HS-5 (cell line): ENCODE data around the gene ADD1.

Source experiments
- DNase-seq: peaks from one replicate; pipeline ENCODE4 v3.0.0-alpha.2; 2012; ENCODE audit warnings: low read depth

ADD1 gene, protein sequence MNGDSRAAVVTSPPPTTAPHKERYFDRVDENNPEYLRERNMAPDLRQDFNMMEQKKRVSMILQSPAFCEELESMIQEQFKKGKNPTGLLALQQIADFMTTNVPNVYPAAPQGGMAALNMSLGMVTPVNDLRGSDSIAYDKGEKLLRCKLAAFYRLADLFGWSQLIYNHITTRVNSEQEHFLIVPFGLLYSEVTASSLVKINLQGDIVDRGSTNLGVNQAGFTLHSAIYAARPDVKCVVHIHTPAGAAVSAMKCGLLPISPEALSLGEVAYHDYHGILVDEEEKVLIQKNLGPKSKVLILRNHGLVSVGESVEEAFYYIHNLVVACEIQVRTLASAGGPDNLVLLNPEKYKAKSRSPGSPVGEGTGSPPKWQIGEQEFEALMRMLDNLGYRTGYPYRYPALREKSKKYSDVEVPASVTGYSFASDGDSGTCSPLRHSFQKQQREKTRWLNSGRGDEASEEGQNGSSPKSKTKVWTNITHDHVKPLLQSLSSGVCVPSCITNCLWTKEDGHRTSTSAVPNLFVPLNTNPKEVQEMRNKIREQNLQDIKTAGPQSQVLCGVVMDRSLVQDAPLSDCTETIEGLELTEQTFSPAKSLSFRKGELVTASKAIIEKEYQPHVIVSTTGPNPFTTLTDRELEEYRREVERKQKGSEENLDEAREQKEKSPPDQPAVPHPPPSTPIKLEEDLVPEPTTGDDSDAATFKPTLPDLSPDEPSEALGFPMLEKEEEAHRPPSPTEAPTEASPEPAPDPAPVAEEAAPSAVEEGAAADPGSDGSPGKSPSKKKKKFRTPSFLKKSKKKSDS

GRCh38 chr4:2843263-2843940 lies at the start of gene ADD1:
ADD1 (plus strand) TSS chr4:2843844; CDS start chr4:2875916, 32,072 bp downstream.
- peak; percentile 78 for DNase-seq

GRCh38 chr4:2794486-2795299 lies 49.0 kb upstream of the ADD1 start:
- no peak for DNase-seq

GRCh38 chr4:2795300-2795892 lies 48.2 kb upstream of the ADD1 start:
- no peak for DNase-seq

DNA sequence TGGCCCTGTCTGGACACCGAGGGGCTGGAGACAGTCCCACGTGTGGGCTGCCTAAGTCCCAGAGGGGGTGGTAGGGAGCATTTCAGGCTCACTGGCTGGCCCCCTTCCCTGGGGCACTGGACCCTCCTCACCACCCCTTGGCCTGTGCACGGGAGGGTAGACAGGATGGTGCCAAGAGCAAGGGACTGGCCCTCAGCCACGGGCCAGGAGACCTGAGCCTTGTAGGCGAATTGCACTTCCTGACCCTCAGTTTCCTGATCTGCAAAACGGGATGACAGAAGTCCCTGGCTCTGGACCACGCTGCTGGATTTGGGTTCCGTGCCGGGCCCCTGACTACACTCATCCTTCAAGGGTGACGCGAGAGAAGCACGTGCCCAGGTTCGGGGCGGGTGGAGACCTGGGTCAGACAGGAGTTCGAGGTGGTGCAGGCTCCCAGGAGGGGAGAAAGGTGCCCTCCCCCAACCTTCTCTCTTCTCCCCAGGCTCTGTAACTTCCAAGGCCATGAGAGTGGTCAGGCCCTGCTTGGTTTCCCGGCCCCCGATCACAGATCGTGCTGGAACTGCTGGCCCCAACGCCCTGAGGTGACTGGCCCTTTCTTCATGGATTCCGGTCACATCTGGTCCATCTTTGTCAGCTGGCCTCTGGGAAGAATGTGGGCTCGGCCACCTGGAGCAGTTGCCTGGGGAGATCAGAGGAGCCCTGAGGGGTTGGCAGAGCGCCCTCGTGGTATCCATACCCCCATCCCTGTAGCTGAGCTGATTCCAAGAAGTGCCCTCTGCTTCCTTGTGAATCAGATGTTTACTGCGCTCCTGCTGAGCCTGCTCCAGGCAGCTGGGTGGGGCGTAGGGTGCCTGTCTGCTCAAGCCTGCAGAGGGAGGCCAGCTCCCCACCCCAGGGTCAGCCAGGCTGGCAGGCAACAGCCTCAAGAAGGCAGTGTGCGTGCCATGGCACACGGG lies 47.5 kb upstream of the ADD1 start:
- DNase-seq, result peak; percentile 28

DNA sequence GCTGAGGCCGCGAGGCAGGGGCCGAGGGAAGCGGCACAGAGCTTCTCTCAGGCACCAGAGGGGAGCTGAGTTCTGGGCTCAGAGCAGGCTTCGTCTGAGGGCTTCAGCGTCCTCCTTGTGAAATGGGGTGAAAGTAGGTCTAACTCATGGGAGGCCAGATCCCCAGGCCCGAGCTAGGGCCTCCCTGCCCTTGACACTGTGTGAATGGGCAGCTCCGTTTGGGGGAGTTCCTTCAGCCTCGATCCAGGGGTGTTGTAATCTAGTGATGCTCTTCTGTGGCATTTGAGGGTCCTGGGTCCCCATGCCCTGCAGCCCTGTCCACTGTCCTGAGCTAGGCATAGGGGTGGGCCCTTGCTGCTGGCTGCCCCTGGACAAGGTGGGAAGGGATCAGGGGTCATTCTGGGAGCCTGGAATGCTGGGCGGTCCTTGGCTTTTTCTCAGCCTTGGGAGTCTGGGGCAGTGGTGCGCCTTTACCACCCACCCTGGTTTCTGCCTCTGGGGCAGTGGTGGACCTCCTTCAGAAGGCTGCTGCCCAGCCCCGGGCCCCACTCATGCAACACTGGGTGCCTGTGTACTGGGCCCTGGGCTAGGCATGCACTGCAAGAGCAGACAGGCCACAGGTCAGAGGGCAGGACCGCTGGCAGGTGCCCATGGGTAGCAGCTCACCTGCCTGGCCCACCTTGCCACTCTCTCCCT lies 46.6 kb upstream of the ADD1 start:
- DNase-seq, result no peak

GRCh38 chr4:2797545-2798305 lies 45.9 kb upstream of the ADD1 start:
- DNase-seq, result no peak

DNA sequence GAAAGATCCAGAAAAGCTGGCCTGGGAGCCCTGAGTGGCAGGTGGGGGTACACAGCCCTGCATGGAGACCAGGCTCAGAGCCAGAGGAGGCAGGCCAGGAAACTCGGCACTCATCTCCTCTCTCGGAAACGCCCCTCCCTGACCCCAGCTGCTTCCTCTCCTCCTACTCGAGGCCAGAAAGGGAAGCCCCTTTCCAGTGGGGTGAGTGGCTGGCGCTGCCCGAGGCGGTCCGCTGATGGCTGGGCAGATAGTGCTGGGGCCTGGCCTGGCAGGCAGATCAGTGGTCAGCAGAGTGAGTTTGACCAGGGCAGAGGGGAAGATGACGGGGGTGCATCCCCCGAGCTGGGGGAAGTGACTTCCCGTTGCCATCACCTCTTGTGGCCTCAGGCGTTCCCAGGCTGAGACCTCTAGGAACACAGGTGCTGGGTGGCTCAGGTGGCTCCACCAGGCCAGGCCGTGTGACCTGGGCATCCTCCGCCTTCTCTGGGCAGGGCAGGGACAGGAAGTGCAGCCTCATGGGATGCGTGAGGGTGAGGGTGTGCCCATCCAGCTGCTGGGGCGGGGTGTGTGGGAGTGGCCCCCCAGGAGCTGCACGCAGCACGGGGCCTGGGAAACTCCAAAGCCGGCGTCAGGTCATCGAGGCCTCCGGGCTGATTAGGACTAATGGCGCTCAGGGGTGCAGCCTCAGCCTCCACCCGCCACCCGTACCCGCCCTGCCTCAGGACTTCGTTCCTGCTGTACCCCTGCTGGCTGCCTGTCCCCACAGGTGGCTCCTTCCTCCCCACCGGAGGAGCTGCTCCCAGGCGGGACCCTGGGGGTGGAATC lies 45.0 kb upstream of the ADD1 start:
- DNase-seq, result no peak

DNA sequence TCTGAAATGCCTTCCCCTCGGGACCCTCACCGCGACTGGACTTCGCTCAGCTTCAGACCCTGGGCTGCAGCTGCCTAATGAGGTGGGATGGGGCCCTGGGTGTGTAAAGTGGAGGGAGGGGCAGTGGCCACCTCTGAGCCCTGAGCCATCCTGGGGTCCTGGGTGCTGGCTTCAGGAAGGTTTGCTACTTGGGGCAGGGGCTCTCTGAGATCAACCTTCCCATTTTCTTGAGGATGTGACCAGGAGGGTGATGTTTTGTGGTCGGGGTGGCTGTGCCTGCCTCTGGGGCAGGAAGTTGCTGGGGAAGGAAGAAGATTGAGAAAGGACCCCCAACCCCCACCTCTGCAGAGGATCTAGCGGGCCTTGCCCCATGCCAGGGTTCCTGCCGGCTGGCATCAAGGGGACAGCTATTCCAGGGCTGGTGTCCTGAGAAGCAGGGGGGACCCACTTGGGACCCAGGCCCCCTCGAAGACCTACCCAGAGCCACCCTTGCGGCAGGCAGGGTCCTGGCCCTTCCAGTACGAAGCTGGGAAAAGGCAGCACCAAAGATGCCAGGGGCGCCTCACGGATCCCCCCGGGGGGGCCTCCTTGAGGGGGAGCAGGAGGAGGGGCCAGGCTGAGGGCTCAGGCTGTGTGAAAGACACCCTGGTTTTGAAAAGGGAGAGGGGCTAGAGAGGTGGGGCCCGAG lies 44.3 kb upstream of the ADD1 start:
- DNase-seq, result no peak

- no peak for DNase-seq
Observed at GRCh38 chr4:2799971-2800690, 43.5 kb upstream of the ADD1 start.

DNA sequence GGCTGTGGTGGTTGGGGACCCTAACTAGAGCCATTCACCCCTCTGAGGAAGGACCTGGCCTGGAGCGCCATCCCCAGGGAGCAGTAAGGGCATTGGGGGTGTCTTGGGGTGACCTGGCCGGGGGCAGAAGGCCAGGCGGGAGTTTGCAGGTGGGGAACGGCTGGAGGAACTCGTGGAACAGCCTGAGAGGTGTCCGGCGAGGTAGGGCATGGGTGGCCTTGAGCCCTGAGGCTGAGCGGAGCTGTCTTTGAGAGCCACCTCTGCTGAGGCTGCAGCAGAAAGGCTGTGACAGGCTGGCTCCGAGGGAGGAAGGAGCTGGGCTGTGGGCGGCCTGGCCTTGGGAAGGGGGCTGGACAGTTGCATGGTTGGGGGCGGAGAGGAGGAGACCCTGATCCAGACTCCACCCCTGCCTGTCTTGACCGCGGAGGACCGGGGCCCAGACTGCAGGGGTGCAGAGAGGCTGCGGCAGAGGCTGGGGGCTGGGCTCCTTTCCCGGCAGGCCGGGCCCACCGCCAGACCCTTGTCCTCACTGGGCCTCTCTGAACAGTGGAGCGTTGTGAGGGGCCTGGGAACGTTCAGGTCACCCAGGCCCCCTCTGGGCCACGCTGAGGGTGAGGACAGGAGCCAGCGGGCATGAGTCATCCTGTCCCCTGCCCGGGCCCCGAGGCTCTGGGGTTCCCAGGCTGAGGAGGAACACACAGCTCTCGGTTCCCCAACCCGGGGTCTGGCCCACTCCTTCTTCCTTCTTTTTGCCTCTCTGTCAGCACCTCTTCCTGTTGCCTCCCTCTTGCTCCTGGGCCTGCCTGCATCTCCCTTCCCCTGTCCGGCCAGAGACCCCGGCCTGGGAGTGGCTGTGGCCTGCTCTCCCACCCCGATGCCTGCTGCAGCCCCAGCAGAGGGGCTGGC lies 42.7 kb upstream of the ADD1 start:
- DNase-seq, result no peak

DNA sequence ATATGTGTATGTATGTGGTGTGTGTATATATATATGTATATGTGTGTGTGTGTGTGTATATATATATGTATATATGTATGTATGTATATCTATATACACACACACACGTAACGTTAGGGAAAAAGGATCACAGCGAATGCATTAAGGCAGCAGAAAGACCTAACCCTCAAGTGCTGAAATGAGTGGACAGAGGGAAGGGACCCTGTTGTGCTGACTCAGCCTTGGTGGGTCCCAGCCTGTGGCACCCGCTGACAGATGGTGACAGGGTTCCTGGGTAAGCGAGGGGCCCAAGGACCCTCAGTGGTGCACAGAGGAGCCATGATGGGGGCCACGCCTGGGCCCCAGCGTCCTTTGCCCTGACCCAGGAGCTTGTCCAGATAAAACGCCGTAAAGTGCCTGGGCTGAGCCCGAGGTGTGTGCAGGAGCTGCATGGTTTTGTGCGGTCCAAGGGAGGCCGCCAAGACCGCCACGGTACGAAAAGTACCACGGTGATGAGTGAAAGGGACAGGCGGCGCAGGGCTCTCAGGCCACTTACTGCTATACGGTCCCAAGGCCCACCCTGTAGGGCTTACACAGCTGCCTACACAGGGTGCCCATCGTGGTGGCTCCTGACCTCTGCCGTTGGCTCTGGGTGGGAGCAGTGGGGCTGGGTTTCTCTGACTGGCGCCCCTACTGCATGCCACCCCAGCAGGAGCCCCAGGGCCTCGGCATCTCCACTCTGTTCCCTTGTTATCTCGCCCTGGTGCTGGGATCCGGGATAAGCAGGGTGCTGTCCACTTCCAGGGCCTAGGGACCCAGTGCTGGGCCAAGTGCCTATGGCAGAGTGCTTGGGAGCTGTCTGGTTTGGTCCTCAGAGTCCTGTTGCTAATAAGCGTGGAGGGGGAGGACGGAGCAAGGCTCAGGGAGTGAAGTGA lies 40.8 kb upstream of the ADD1 start:
- DNase-seq, result no peak

GRCh38 chr4:2803624-2804448 lies 39.8 kb upstream of the ADD1 start:
- no peak for DNase-seq

GRCh38 chr4:2804449-2804972 lies 39.1 kb upstream of the ADD1 start:
- no peak for DNase-seq
